Measurements from ENCODE around the gene EPN2.
"Not testable (repeated sequence)": the region's sequence is repeated elsewhere in the genome, so short reads cannot be mapped to it uniquely, and the experiment has no call there.

The EPN2 gene

GRCh38 chr17:19237139-19237388, at the start of gene EPN2:
Gene EPN2 (plus strand): TSS chr17:19237366. CDS start chr17:19283120, 45,754 bp downstream.
- peak within 1 kb of the TSS; percentile 92 for H3K4me3 ChIP-seq (ENCODE audit: low read length)
- DNase-seq (ENCODE audit: low read depth) = peak; percentile 58

- not testable (repeated sequence) for DNase-seq (ENCODE audit: low read depth); H3K4me3 ChIP-seq (ENCODE audit: low read length)
Measured at GRCh38 chr17:19187883-19188869, 49.0 kb upstream of the EPN2 start.

- not testable (repeated sequence) for H3K4me3 ChIP-seq (ENCODE audit: low read length); DNase-seq (ENCODE audit: low read depth)
Measured at GRCh38 chr17:19188870-19189708, 48.1 kb upstream of the EPN2 start.

- DNase-seq (ENCODE audit: low read depth); H3K4me3 ChIP-seq (ENCODE audit: low read length): not testable (repeated sequence)
Measured at GRCh38 chr17:19189781-19190405, 47.3 kb upstream of the EPN2 start.

- not testable (repeated sequence) for H3K4me3 ChIP-seq (ENCODE audit: low read length); DNase-seq (ENCODE audit: low read depth)
Measured at GRCh38 chr17:19196382-19197204, 40.6 kb upstream of the EPN2 start.

GRCh38 chr17:19202448-19202847, 34.7 kb upstream of the EPN2 start:
- H3K4me3 ChIP-seq (ENCODE audit: low read length); DNase-seq (ENCODE audit: low read depth): not testable (repeated sequence)

GRCh38 chr17:19203429-19203828, 33.7 kb upstream of the EPN2 start:
- DNase-seq (ENCODE audit: low read depth); H3K4me3 ChIP-seq (ENCODE audit: low read length): not testable (repeated sequence)

GRCh38 chr17:19215074-19215860, 21.9 kb upstream of the EPN2 start:
- H3K4me3 ChIP-seq (ENCODE audit: low read length); DNase-seq (ENCODE audit: low read depth): not testable (repeated sequence)

- not testable (repeated sequence) for DNase-seq (ENCODE audit: low read depth)
Measured at GRCh38 chr17:19216148-19216926, 20.8 kb upstream of the EPN2 start.

GRCh38 chr17:19218914-19219313, 18.3 kb upstream of the EPN2 start:
- DNase-seq (ENCODE audit: low read depth); H3K4me3 ChIP-seq (ENCODE audit: low read length): not testable (repeated sequence)

More at GRCh38 chr17:19216148-19216926, 20.8 kb upstream of the EPN2 start:
- not testable (repeated sequence) for H3K4me3 ChIP-seq (ENCODE audit: low read length)

GRCh38 chr17:19219384-19219783, 17.8 kb upstream of the EPN2 start:
- not testable (repeated sequence) for H3K4me3 ChIP-seq (ENCODE audit: low read length); DNase-seq (ENCODE audit: low read depth)

GRCh38 chr17:19220195-19220594, 17.0 kb upstream of the EPN2 start:
- DNase-seq (ENCODE audit: low read depth); H3K4me3 ChIP-seq (ENCODE audit: low read length): not testable (repeated sequence)

GRCh38 chr17:19226610-19227588, 10.3 kb upstream of the EPN2 start:
- H3K4me3 ChIP-seq (ENCODE audit: low read length); DNase-seq (ENCODE audit: low read depth): not testable (repeated sequence)

- DNase-seq (ENCODE audit: low read depth); H3K4me3 ChIP-seq (ENCODE audit: low read length): not testable (repeated sequence)
Measured at GRCh38 chr17:19234676-19235075, 2.5 kb upstream of the EPN2 start.

GRCh38 chr17:19236351-19237138, 621 bp upstream of the EPN2 start:
- DNase-seq (ENCODE audit: low read depth); H3K4me3 ChIP-seq (ENCODE audit: low read length): not testable (repeated sequence)
